ENCODE data around the gene UBR2. TPM values are rescaled to one million over a fixed set of nuclear protein-coding genes. Genes with fewer than 3 reads are reported as not detected.

Gene UBR2
- total and polyA plus RNA-seq, 2 of the 13 experiments (the other 11 are each of a cell fraction or from before 2014, with no cell fraction given) = 17.6 to 29.3 TPM

- TF ChIP-seq ZNF30 (CRISPR knock-in tag; IDR thresholded peaks at IDR 0.05) = no peak
- no peak for TF ChIP-seq DBP (CRISPR knock-in tag; IDR thresholded peaks at IDR 0.05; ENCODE audit: not compliant biosample characterization)
- TF ChIP-seq ZNF703 (CRISPR knock-in tag; IDR thresholded peaks at IDR 0.05; ENCODE audit: borderline replicate concordance) = no peak
- TF ChIP-seq, protein P1, sequence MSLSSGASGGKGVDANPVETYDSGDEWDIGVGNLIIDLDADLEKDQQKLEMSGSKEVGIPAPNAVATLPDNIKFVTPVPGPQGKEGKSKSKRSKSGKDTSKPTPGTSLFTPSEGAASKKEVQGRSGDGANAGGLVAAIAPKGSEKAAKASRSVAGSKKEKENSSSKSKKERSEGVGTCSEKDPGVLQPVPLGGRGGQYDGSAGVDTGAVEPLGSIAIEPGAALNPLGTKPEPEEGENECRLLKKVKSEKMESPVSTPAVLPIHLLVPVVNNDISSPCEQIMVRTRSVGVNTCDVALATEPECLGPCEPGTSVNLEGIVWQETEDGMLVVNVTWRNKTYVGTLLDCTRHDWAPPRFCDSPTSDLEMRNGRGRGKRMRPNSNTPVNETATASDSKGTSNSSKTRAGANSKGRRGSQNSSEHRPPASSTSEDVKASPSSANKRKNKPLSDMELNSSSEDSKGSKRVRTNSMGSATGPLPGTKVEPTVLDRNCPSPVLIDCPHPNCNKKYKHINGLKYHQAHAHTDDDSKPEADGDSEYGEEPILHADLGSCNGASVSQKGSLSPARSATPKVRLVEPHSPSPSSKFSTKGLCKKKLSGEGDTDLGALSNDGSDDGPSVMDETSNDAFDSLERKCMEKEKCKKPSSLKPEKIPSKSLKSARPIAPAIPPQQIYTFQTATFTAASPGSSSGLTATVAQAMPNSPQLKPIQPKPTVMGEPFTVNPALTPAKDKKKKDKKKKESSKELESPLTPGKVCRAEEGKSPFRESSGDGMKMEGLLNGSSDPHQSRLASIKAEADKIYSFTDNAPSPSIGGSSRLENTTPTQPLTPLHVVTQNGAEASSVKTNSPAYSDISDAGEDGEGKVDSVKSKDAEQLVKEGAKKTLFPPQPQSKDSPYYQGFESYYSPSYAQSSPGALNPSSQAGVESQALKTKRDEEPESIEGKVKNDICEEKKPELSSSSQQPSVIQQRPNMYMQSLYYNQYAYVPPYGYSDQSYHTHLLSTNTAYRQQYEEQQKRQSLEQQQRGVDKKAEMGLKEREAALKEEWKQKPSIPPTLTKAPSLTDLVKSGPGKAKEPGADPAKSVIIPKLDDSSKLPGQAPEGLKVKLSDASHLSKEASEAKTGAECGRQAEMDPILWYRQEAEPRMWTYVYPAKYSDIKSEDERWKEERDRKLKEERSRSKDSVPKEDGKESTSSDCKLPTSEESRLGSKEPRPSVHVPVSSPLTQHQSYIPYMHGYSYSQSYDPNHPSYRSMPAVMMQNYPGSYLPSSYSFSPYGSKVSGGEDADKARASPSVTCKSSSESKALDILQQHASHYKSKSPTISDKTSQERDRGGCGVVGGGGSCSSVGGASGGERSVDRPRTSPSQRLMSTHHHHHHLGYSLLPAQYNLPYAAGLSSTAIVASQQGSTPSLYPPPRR (CRISPR knock-in tag; IDR thresholded peaks at IDR 0.05; ENCODE audit: borderline replicate concordance) = no peak
- TF ChIP-seq ZNF24 (IDR thresholded peaks at IDR 0.05) = no peak
- TF ChIP-seq GPN1 (CRISPR knock-in tag; IDR thresholded peaks at IDR 0.05; ENCODE audit: borderline replicate concordance) = no peak
- TF ChIP-seq CC2D1A (CRISPR knock-in tag; IDR thresholded peaks at IDR 0.05) = no peak
- TF ChIP-seq MATR3 (CRISPR knock-in tag; IDR thresholded peaks at IDR 0.05) = no peak
- TF ChIP-seq ZNF546 (CRISPR knock-in tag; conservative IDR thresholded peaks at IDR 0.05) = no peak
- no peak for TF ChIP-seq CREB1 (IDR thresholded peaks at IDR 0.05)
- TF ChIP-seq CREB1 (CRISPR knock-in tag; IDR thresholded peaks at IDR 0.05) = no peak
- TF ChIP-seq, protein P2, sequence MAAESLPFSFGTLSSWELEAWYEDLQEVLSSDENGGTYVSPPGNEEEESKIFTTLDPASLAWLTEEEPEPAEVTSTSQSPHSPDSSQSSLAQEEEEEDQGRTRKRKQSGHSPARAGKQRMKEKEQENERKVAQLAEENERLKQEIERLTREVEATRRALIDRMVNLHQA (CRISPR knock-in tag; IDR thresholded peaks at IDR 0.05) = no peak
- TF ChIP-seq NFAT5 (CRISPR knock-in tag; IDR thresholded peaks at IDR 0.05) = no peak
- 0 out of 2 replicates have a peak, but pooled peaks have one; percentile 35 for TF ChIP-seq ZBTB43 (CRISPR knock-in tag; conservative IDR thresholded peaks at IDR 0.05)
These were observed 162.8 kb downstream of the UBR2 start (continued) for GRCh38 chr6:42726485-42727086.
